Caco-2 (cell line): ENCODE measurements around the gene FCHSD2. TPM values are rescaled to one million over a fixed set of nuclear protein-coding genes. Genes with fewer than 3 reads are reported as not detected.
A peak's percentile ranks its signal among the peaks of the same experiment; 100 is the strongest.

Experiments used
- BruUV-seq: library from RNA; stranded (reverse); fragments of 400-500 nt; replicated peaks from 2 replicates; lab custom pipeline; 2021; lab: Mats Ljungman, UMichigan
- CTCF ChIA-PET: fragments of 300-600 bp; sonication (Branson Sonifier 250); formaldehyde crosslinking; loops from one replicate; lab custom pipeline; 2022; ENCODE audit warnings: antibody characterized with exemption; lab: Charles Lee
- POLR2A ChIA-PET: fragments of 300-600 bp; sonication (Branson Sonifier 250); formaldehyde crosslinking; loops from one replicate; lab custom pipeline; 2022; ENCODE audit warnings: antibody characterized with exemption; lab: Charles Lee
- DNase-seq, 2 experiments: peaks; one replicate each; pipeline versions ENCODE4 v3.0.0 to v3.0.0-alpha.2; 2020 to 2022
- H3K27me3 ChIP-seq: replicated peaks from 2 replicates; pipeline ENCODE4 v1.6.0; 2011; ENCODE audit warnings: low read length; ENCODE audit not compliant: control insufficient read depth, insufficient read depth
- H3K36me3 ChIP-seq: 2 replicates; pipeline ENCODE4 v1.5.1; 2011; ENCODE audit warnings: low read length; ENCODE audit not compliant: control insufficient read depth, insufficient read depth
- H3K4me1 ChIP-seq: fragments of 250-450 bp; sonication (Bioruptor Pico); 2 replicates; pipeline ENCODE4 v1.5.1; 2020; ENCODE audit warnings: mild to moderate bottlenecking
- H3K4me3 ChIP-seq: 2 replicates; pipeline ENCODE4 v1.5.1; 2011; ENCODE audit warnings: low read depth, mild to moderate bottlenecking, control low read depth, low read length
- H3K9me3 ChIP-seq: fragments of 250-450 bp; sonication (Bioruptor Pico); 2 replicates; pipeline ENCODE4 v1.5.1; 2020; ENCODE audit warnings: mild to moderate bottlenecking, moderate library complexity
- H3K27ac Mint-ChIP-seq: one replicate; pipeline ENCODE4 v1.8.0; 2022; ENCODE audit warnings: mixed read lengths; ENCODE audit not compliant: unreplicated experiment
- H3K27me3 Mint-ChIP-seq: one replicate; pipeline ENCODE4 v1.8.0; 2022; ENCODE audit warnings: mixed read lengths; ENCODE audit not compliant: insufficient read depth, unreplicated experiment
- H3K36me3 Mint-ChIP-seq: one replicate; pipeline ENCODE4 v1.8.0; 2022; ENCODE audit warnings: mild to moderate bottlenecking, mixed read lengths; ENCODE audit not compliant: insufficient read depth, unreplicated experiment
- H3K4me1 Mint-ChIP-seq: one replicate; pipeline ENCODE4 v1.8.0; 2022; ENCODE audit warnings: low read depth, mixed read lengths; ENCODE audit not compliant: unreplicated experiment
- H3K4me3 Mint-ChIP-seq: one replicate; pipeline ENCODE4 v1.8.0; 2022; ENCODE audit warnings: mild to moderate bottlenecking, moderate library complexity, mixed read lengths; ENCODE audit not compliant: unreplicated experiment
- H3K9me3 Mint-ChIP-seq: one replicate; pipeline ENCODE4 v1.8.0; 2022; ENCODE audit warnings: mixed read lengths; ENCODE audit not compliant: unreplicated experiment
- intact Hi-C: fragments of 100-400 bp; cut with micrococcal nuclease; formaldehyde crosslinking; loops from one replicate; pipeline ENCODE4 v1.10.0; 2022; ENCODE audit not compliant: unreplicated experiment
- total RNA-seq: library from RNA; stranded (reverse); gene quantifications from 2 replicates; pipeline ENCODE4 v1.2.3, GENCODE V29; 2022
- TF ChIP-seq, protein P1 (sequence below), 2 experiments: fragments of 200-600 bp in 1 of 2; IDR thresholded peaks; 1 replicate in 1 of 2; 2 replicates in 1 of 2; pipeline versions ENCODE4 v1.5.1 to v1.8.0; 2011 to 2022; ENCODE audit warnings: antibody characterized with exemption in 1 of 2, control low read depth in 1 of 2, inconsistent platforms in 1 of 2, low read depth in 1 of 2, low read length in 1 of 2, mild to moderate bottlenecking in 1 of 2, moderate library complexity in 1 of 2; ENCODE audit not compliant: insufficient read depth in 1 of 2, severe bottlenecking in 1 of 2, unreplicated experiment in 1 of 2

Gene FCHSD2
- total RNA-seq, 1 experiment from 2014 or later, result 32.7 TPM

DNA sequence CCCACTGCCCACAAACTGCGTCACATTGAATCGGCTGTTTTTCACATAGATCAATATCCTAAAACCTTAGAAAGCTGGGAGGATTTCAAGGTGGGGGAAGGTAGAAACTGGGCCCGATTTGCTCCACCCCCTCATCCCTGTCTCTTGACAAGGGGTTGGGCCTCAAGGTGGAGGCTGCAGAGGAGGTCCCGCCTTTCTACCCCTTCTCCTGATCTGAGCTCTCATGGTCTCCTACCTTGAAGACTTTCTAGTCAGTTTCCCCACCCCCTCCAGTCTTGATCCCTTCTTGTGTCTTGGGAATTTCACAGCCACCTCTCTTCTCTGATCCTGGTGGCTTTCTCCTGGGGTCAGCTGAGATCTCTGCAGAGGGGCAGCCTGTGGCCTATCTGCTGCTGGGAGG, 343.8 kb downstream of the FCHSD2 start:
- Mint-ChIP-seq H3K9me3 (no peaks in the 10 kb centered on the region), H3K4me3 (no peak overlapping the region), H3K4me1 (peaks cover 6% of the 10 kb centered on the region), H3K36me3 (peaks cover 4% of the 10 kb centered on the region), H3K27me3 (no peaks in the 10 kb centered on the region), H3K27ac (no peak overlapping the region)
- intact Hi-C loops, result no loop called here
- Histone ChIP-seq H3K9me3 (no peaks in the 10 kb centered on the region), H3K36me3 (no peaks in the 10 kb centered on the region), H3K4me1 (peaks cover 11% of the 10 kb centered on the region), H3K4me3 (no peak overlapping the region), H3K27me3 (no peaks in the 10 kb centered on the region)
- TF ChIP-seq, protein P1, sequence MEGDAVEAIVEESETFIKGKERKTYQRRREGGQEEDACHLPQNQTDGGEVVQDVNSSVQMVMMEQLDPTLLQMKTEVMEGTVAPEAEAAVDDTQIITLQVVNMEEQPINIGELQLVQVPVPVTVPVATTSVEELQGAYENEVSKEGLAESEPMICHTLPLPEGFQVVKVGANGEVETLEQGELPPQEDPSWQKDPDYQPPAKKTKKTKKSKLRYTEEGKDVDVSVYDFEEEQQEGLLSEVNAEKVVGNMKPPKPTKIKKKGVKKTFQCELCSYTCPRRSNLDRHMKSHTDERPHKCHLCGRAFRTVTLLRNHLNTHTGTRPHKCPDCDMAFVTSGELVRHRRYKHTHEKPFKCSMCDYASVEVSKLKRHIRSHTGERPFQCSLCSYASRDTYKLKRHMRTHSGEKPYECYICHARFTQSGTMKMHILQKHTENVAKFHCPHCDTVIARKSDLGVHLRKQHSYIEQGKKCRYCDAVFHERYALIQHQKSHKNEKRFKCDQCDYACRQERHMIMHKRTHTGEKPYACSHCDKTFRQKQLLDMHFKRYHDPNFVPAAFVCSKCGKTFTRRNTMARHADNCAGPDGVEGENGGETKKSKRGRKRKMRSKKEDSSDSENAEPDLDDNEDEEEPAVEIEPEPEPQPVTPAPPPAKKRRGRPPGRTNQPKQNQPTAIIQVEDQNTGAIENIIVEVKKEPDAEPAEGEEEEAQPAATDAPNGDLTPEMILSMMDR (IDR thresholded peaks at IDR 0.05; ENCODE audit: insufficient read depth in 1 of 2, low read depth in 1 of 2, low read length in 1 of 2, severe bottlenecking in 1 of 2, unreplicated experiment in 1 of 2), result no peak
- no TSS peak for BruUV-seq
- DNase-seq, result no peak
- CTCF ChIA-PET, result interaction anchor here (1.4 kb wide), 1 partner anchor 15 kb away, joined by 4 read pairs; no protein-coding TSS in a partner anchor
- POLR2A ChIA-PET, result no interaction called here

DNA sequence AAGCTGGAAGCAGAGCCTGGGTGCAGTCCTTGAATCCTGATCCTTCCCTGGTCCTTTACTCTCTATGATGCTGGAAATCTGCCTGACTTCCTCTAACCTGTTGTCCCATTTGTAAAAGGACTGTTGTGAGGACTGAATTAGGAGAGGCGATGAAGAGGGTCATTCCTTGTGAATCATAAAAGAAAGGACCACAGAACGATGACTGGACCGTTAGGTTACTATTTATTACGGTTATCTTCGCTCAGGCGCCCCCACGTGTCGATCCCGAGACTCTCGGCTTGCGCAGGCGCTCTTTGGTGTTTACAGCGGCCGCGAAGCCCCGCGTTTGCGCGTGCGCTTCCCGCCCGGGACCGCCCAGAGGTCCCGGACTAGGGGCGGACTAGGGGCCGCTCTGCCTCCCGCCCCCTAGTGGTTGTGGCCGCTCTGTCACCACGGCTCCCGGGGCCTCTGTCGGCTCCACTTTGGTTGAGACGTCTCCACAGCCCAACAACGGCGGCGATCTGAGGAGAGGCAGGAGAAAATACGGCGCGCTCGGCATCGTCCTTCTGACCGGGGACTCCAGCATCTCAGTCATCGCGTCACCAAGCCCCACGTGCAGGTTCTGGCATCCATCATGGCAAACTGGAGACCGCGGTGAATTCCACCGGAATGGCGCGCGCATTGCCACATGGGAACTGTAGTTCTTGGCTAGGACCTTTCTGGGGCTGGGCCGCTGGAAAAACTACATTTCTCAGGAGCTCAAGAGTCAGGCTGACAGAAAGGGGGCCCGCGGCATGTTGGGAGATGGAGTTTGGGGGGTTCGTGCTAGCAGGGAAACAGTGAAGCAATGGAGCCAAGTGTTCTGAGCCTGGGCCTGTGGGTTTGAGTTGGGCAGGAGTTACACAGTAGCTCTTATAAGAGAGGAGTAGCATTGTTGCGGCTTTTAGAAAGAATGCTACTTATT, 348.4 kb downstream of the FCHSD2 start, which contains the start of gene STARD10:
Gene STARD10, minus strand, starts transcription at position 623 of the 943 bp plus-strand sequence. CDS start 12,866 bp downstream, outside the sequence.
- no peaks in the 10 kb centered on the region for H3K9me3 ChIP-seq
- POLR2A ChIA-PET, result interaction anchor here (0.6 to 1.8 kb wide), 9 partner anchors 8 to 359 kb away, joined by 3 to 11 read pairs (median 4); partner anchors contain the start of gene ARAP1

More for the DNA sequence above, 348.4 kb downstream of the FCHSD2 start, which contains the start of gene STARD10:
- Histone ChIP-seq H3K36me3 (no peaks in the 10 kb centered on the region), H3K27me3 (no peaks in the 10 kb centered on the region), H3K4me3 (peak within 1 kb of the TSS; percentile 66), H3K4me1 (peaks cover 26% of the 10 kb centered on the region)
- DNase-seq, result peak; percentile 97 to 99
- no peaks in the 10 kb centered on the region for H3K27me3 Mint-ChIP-seq
- TF ChIP-seq, protein P1 (IDR thresholded peaks at IDR 0.05; ENCODE audit: insufficient read depth in 1 of 2, low read depth in 1 of 2, low read length in 1 of 2, severe bottlenecking in 1 of 2, unreplicated experiment in 1 of 2), result peak; percentile 99 to 100
- H3K9me3 Mint-ChIP-seq, result no peaks in the 10 kb centered on the region
- intact Hi-C loops, result loop anchor here (1.0 kb wide), 6 partner anchors 7 to 68 kb away; partner anchors contain the start of gene ARAP1
- H3K4me1 Mint-ChIP-seq, result peaks cover 21% of the 10 kb centered on the region
- peak within 1 kb of the TSS; percentile 82 for H3K4me3 Mint-ChIP-seq
- CTCF ChIA-PET, result interaction anchor here (0.6 to 4.0 kb wide), 35 partner anchors 7 to 451 kb away, joined by 3 to 74 read pairs (median 4); partner anchors contain the start of gene ARAP1
- TSS peak; percentile 91 for BruUV-seq
- peak within 1 kb of the TSS; percentile 91 for H3K27ac Mint-ChIP-seq
- H3K36me3 Mint-ChIP-seq, result peaks cover 4% of the 10 kb centered on the region
